Measurements from ENCODE around the gene TRRAP. TPM values are rescaled to one million over a fixed set of nuclear protein-coding genes. Genes with fewer than 3 reads are reported as not detected.

The TRRAP gene
- total and polyA plus RNA-seq, 2 experiments from 2014 or later: 14.9 to 58.7 TPM

DNA sequence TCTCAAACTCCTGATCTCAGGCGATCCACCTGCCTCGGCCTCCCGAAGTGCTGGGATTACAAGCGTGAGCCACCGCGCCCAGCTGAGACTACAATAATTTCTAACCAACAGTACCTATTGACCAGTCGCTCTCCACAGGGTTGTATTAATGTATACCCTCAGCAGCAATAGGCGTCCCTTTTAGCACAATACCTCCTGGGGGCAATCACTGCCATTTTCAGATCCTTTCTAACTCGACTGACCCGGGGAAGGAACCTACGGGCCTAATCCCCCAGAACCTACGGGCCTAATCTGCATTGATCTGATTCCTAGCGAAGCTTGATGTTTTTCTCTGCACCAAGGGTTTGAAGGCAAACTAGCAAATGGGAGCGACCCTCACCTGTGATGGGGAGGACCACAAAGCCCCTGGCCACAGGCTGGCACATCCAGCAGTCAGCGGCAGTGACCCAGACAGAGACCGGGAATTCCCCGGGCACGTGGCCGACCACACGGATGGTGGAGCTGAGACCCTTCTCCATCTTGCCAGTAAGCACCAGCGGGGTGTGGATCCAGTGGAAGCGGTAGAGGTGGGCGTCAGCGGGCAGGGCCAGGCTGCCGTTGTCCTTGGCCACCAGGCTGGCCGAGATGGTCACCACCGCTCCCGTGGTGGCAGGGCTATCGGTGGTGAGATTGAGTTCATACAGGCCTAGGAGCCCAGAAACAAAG lies 15.5 kb upstream of the TRRAP start:
- ATAC-seq (no peak), DNase-seq (ENCODE audit: low spot score) (no peak)
- Histone ChIP-seq H3K36me3 (ENCODE audit: insufficient read depth) (no peaks in the 10 kb centered on the region), H3K27ac (ENCODE audit: low read depth) (no peak overlapping the region), H3K4me2 (no peak overlapping the region), H2AFZ (no peak overlapping the region), H4K20me1 (replicated peaks; ENCODE audit: insufficient read depth) (no peaks in the 10 kb centered on the region), H3K9me2 (ENCODE audit: insufficient read depth) (no peaks in the 10 kb centered on the region), H3K4me1 (ENCODE audit: insufficient read depth) (no peaks in the 10 kb centered on the region), H3K27me3 (ENCODE audit: insufficient read depth) (no peaks in the 10 kb centered on the region), H3K79me2 (replicated peaks; ENCODE audit: insufficient read depth) (no peaks in the 10 kb centered on the region), H3K4me3 (no peak overlapping the region), H3F3A (replicated peaks; ENCODE audit: low read depth) (no peaks in the 10 kb centered on the region)
- Mint-ChIP-seq H3K4me3 (no peak overlapping the region), H3K27ac (no peak overlapping the region), H3K36me3 (ENCODE audit: low read depth) (no peaks in the 10 kb centered on the region; the same call in 2 of the 3 replicates), H3K4me1 (peaks cover 3% of the 10 kb centered on the region; the same call in 2 of the 3 replicates), H3K27me3 (ENCODE audit: insufficient read depth, low read depth, poor library complexity) (peaks cover 14% of the 10 kb centered on the region), H3K9me3 (no peaks in the 10 kb centered on the region)
- TF ChIP-seq EZH2 (IDR thresholded peaks at IDR 0.05; ENCODE audit: low read depth, unreplicated experiment): no peak
- no peak for TF ChIP-seq EZH2phosphoT487 (IDR thresholded peaks at IDR 0.05; ENCODE audit: unreplicated experiment)
- no peak for TF ChIP-seq NANOG (IDR thresholded peaks at IDR 0.05; ENCODE audit: borderline replicate concordance)
- no peak for TF ChIP-seq STAT1 (IDR thresholded peaks at IDR 0.05; ENCODE audit: unreplicated experiment)
- TF ChIP-seq, protein P1, sequence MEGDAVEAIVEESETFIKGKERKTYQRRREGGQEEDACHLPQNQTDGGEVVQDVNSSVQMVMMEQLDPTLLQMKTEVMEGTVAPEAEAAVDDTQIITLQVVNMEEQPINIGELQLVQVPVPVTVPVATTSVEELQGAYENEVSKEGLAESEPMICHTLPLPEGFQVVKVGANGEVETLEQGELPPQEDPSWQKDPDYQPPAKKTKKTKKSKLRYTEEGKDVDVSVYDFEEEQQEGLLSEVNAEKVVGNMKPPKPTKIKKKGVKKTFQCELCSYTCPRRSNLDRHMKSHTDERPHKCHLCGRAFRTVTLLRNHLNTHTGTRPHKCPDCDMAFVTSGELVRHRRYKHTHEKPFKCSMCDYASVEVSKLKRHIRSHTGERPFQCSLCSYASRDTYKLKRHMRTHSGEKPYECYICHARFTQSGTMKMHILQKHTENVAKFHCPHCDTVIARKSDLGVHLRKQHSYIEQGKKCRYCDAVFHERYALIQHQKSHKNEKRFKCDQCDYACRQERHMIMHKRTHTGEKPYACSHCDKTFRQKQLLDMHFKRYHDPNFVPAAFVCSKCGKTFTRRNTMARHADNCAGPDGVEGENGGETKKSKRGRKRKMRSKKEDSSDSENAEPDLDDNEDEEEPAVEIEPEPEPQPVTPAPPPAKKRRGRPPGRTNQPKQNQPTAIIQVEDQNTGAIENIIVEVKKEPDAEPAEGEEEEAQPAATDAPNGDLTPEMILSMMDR (conservative IDR thresholded peaks at IDR 0.05; ENCODE audit: low read depth in 2 of 2): no peak

DNA sequence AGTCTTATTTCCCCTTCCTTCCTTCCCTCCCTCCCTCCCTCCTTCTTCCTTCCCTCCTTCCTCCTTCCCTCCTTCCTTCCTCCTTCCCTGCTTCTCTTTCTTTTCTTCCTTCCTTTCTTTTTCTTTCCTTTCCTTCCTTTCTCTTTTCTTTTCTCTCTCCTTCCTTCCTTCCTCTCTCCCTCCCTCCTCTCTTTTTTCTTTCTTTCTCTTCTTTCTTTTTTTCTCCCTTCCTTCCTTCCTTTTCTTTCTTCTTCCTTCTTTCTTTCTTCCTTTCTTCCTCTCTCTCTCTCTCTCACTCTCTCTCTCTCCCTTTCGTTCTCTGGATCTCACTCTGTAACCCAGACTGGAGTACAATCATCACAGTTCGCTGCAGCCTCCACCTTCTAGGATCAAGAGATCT lies 14.7 kb upstream of the TRRAP start:
- H3K9me3 Mint-ChIP-seq: no peaks in the 10 kb centered on the region
- H3K27ac Mint-ChIP-seq: no peak overlapping the region
- no peak for DNase-seq (ENCODE audit: low spot score)
- Histone ChIP-seq H3K4me1 (ENCODE audit: insufficient read depth) (peaks cover 1% of the 10 kb centered on the region; the same call in 1 of the 2 replicates), H3K36me3 (ENCODE audit: insufficient read depth) (no peaks in the 10 kb centered on the region), H3F3A (replicated peaks; ENCODE audit: low read depth) (no peaks in the 10 kb centered on the region), H3K79me2 (replicated peaks; ENCODE audit: insufficient read depth) (no peaks in the 10 kb centered on the region), H3K27ac (ENCODE audit: low read depth) (no peak overlapping the region), H2AFZ (no peak overlapping the region), H3K27me3 (ENCODE audit: insufficient read depth) (peaks cover 7% of the 10 kb centered on the region), H3K4me2 (no peak overlapping the region), H3K9me2 (ENCODE audit: insufficient read depth) (no peaks in the 10 kb centered on the region), H3K4me3 (no peak overlapping the region), H4K20me1 (replicated peaks; ENCODE audit: insufficient read depth) (no peaks in the 10 kb centered on the region)
- ATAC-seq: no peak
- peaks cover 3% of the 10 kb centered on the region; the same call in 2 of the 3 replicates for H3K4me1 Mint-ChIP-seq
- H3K27me3 Mint-ChIP-seq (ENCODE audit: insufficient read depth, low read depth, poor library complexity): peaks cover 14% of the 10 kb centered on the region
- H3K36me3 Mint-ChIP-seq (ENCODE audit: low read depth): no peaks in the 10 kb centered on the region; the same call in 2 of the 3 replicates
- no peak overlapping the region for H3K4me3 Mint-ChIP-seq
- TF ChIP-seq, protein P1 (conservative IDR thresholded peaks at IDR 0.05; ENCODE audit: low read depth in 2 of 2): no peak
- TF ChIP-seq, protein P2, sequence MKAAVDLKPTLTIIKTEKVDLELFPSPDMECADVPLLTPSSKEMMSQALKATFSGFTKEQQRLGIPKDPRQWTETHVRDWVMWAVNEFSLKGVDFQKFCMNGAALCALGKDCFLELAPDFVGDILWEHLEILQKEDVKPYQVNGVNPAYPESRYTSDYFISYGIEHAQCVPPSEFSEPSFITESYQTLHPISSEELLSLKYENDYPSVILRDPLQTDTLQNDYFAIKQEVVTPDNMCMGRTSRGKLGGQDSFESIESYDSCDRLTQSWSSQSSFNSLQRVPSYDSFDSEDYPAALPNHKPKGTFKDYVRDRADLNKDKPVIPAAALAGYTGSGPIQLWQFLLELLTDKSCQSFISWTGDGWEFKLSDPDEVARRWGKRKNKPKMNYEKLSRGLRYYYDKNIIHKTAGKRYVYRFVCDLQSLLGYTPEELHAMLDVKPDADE (IDR thresholded peaks at IDR 0.05): no peak
- TF ChIP-seq NANOG (IDR thresholded peaks at IDR 0.05; ENCODE audit: borderline replicate concordance): no peak
- no peak for TF ChIP-seq JUNB (IDR thresholded peaks at IDR 0.05; ENCODE audit: unreplicated experiment)
- TF ChIP-seq, protein P3, sequence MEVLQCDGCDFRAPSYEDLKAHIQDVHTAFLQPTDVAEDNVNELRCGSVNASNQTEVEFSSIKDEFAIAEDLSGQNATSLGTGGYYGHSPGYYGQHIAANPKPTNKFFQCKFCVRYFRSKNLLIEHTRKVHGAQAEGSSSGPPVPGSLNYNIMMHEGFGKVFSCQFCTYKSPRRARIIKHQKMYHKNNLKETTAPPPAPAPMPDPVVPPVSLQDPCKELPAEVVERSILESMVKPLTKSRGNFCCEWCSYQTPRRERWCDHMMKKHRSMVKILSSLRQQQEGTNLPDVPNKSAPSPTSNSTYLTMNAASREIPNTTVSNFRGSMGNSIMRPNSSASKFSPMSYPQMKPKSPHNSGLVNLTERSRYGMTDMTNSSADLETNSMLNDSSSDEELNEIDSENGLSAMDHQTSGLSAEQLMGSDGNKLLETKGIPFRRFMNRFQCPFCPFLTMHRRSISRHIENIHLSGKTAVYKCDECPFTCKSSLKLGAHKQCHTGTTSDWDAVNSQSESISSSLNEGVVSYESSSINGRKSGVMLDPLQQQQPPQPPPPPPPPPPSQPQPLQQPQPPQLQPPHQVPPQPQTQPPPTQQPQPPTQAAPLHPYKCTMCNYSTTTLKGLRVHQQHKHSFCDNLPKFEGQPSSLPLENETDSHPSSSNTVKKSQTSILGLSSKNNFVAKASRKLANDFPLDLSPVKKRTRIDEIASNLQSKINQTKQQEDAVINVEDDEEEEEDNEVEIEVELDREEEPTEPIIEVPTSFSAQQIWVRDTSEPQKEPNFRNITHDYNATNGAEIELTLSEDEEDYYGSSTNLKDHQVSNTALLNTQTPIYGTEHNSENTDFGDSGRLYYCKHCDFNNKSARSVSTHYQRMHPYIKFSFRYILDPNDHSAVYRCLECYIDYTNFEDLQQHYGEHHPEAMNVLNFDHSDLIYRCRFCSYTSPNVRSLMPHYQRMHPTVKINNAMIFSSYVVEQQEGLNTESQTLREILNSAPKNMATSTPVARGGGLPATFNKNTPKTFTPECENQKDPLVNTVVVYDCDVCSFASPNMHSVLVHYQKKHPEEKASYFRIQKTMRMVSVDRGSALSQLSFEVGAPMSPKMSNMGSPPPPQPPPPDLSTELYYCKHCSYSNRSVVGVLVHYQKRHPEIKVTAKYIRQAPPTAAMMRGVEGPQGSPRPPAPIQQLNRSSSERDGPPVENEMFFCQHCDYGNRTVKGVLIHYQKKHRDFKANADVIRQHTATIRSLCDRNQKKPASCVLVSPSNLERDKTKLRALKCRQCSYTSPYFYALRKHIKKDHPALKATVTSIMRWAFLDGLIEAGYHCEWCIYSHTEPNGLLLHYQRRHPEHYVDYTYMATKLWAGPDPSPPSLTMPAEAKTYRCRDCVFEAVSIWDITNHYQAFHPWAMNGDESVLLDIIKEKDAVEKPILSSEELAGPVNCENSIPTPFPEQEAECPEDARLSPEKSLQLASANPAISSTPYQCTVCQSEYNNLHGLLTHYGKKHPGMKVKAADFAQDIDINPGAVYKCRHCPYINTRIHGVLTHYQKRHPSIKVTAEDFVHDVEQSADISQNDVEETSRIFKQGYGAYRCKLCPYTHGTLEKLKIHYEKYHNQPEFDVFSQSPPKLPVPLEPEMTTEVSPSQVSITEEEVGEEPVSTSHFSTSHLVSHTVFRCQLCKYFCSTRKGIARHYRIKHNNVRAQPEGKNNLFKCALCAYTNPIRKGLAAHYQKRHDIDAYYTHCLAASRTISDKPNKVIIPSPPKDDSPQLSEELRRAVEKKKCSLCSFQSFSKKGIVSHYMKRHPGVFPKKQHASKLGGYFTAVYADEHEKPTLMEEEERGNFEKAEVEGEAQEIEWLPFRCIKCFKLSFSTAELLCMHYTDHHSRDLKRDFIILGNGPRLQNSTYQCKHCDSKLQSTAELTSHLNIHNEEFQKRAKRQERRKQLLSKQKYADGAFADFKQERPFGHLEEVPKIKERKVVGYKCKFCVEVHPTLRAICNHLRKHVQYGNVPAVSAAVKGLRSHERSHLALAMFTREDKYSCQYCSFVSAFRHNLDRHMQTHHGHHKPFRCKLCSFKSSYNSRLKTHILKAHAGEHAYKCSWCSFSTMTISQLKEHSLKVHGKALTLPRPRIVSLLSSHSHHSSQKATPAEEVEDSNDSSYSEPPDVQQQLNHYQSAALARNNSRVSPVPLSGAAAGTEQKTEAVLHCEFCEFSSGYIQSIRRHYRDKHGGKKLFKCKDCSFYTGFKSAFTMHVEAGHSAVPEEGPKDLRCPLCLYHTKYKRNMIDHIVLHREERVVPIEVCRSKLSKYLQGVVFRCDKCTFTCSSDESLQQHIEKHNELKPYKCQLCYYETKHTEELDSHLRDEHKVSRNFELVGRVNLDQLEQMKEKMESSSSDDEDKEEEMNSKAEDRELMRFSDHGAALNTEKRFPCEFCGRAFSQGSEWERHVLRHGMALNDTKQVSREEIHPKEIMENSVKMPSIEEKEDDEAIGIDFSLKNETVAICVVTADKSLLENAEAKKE (CRISPR knock-in tag; IDR thresholded peaks at IDR 0.05): no peak
- TF ChIP-seq POLR2AphosphoS5 (IDR thresholded peaks at IDR 0.05; ENCODE audit: low read depth): no peak

All from GM23338 (cell line).